GF-D8 (cell line): ENCODE results near the gene FYB1.
"Not testable (repeated sequence)": the region's sequence is repeated elsewhere in the genome, so short reads cannot be mapped to it uniquely, and the experiment has no call there.

Source experiments
- DNase-seq: peaks from one replicate; lab custom pipeline; 2025; lab: John Stamatoyannopoulos, UW

FYB1 gene

DNA sequence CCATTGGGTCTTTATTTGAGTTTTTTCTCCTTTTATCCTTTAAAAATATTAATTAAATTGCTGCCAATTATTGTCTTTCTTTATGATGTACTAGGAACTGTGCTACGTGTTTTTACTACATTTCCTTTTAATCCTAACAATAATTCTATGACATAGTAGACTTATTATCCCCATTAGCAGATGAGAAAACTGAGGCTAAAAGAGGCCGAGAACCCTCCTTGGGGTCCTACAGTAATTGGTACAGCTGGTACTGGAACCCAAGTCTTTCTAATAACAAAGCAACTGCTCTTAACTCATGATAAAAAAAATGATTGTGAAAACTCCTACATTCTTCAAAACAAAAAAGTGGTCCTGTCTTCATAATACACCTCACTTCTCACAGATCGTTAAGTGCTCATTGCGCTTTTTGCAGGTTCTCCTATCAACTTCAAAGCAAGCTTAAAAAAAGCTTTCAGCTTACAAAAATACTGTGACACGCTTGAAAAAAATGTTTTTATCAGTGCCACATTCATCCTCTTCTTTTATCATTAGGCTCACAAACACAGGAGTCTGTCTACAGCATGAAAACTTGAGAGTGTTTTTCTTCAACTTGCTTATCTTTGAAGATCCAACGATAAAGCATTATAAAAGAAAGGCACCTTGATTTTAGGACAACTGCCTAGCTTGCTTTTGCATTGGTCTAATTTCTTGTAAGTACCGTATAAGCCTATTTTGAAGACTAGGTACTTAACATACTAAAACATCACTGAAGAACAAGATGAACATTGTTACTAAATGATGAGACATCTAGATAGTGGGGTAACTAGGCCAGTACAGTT, 32.4 kb downstream of the FYB1 start:
- DNase-seq: no peak

DNA sequence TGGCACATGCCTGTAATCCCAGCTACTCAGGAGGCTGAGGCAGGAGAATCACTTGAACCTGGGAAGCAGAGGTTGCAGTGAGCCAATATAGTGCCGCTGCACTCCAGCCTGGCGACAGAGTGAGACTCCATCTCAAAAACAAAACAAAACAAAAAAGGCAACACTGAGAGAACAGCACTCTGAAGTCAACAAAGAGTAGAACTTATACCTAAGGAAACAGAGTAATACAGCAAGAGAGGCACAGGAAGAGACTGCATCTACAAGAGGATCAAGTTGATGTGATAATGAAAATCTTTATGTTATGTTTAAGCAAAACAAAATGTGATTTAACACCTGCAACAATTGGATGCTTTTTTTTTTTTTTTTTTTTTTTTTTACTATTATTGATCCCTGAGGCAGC, 33.1 kb downstream of the FYB1 start:
- DNase-seq: no peak

DNA sequence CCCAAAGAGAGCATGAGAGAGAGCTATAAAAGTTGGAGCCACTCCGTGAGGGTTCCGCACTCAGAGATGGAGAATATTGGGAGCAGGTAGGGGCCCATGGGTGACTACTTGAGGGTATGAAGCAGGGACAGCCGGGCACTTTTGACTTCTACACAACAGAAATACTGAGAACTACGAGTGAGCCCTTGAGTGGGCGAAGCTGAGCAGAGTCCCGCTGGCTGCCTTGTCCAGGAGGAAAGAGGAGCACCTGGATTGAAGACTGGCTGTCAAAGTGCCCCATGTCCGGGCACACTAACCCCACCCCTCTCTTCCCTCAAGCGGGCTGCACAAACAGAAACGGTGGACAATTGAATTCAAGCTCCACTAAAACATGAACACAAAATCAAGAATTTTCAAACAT, 33.6 kb downstream of the FYB1 start:
- no peak for DNase-seq

DNA sequence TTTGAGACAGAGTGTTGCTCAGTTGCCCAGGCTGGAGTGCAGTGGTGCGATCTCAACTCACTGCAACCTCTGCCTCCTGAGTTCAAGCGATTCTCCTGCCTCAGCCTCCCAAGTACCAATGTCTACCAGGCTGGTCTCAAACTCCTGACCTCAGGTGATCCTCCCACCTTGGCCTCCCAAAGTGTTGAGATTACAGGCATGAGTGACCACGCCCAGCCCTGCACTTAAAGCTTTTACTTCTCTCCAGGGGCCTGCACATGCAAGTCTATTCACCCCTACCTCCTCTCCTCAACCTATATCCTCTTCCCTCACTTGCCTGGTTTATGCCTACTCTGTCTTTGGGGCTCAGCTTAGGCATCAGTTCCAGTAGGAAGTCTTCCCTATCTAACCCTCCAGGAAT, 39.8 kb downstream of the FYB1 start:
- DNase-seq: not testable (repeated sequence)

DNA sequence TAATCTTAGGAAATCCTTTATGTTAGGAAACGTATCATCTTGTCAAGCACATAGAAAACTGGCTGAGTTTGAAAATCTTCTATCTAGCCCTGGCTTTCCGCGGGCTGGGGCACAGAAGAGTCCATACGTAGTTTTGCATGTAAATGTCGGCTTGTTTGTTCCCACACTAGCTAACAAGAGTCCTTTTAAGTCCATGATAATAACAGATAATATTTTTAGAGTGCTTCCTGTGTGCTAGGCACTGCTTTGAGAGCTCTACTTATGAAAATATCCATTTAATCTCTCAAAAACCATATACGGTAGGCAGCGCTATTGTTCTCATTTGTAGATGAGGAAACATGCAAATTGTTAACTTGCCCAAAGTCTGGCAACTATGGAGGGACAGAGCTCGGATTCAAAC, 40.5 kb downstream of the FYB1 start:
- no peak for DNase-seq

DNA sequence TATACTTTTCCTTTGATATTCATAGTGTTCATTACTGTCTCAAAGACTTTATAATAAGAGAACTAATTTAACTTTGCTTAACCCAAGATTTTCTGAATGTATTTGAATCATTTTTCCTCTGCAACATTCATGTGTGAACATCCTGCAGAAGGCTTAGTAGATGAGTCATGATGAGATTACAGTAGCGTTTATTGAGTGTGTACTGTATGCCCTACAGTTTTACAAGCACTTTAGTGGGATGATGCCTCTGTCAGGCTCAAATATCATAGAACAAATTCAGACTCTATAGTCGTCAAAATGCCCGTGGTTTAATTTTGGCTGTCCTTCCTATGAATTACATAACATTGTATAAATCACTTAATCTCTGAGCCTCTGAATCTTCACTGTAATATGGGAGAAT, 41.2 kb downstream of the FYB1 start:
- peak; percentile 29 for DNase-seq

DNA sequence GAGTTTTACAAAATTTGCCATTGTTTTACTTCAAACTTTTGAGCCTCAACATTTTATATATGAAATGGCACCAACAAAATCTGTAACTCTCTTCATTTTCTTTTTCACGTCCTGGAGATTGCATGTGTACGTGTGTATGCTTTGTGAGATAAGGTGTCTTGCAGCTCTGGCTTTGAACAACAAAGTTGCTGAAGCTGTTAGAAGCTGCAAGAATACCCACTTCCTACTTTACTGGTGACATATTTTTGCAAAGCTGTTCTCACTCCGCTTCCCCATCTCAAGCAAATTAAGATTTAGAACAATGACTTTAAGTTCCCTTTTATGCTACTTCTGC, 41.8 kb downstream of the FYB1 start:
- peak; percentile 86 for DNase-seq

DNA sequence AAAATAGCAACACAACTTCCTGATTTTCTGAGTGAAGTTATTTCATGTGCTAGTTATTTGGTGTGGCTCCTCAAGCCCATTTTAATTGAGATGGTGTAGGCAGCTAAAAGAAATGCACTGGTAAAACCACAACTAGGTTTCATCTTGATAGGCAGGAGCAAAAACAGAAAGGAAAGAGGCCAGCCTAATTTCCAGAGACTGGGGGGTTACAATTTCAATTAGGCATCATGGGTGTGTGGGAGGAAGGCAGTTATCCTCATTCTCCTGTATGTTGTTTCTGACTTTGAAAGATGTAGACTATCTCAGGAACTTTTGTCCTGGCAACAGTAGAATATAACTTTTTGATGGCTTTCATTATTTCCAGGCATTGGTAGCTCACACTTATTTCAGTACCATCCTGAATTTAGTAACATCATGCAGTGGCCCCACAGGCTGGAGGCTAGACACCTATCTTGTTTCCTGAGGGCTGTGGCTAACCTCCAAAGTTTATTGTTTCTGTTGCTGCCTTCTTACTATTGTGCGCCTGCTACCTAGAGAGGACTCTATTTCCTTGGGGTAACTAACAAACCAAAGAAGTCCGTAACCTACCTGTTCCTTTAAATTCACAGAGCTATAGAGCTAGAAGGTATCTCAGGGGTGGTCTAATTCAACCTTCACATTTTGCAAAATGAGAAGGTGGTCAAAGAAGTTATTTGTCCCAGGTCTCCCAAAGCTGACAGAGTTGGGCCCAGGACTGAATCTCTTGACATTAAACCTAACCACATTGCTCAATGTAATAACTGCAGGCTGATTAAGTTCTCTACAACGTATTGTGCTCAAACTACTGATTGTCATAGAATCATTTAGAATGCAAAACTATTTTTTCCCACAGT, 42.4 kb downstream of the FYB1 start:
- DNase-seq: peak; percentile 76

DNA sequence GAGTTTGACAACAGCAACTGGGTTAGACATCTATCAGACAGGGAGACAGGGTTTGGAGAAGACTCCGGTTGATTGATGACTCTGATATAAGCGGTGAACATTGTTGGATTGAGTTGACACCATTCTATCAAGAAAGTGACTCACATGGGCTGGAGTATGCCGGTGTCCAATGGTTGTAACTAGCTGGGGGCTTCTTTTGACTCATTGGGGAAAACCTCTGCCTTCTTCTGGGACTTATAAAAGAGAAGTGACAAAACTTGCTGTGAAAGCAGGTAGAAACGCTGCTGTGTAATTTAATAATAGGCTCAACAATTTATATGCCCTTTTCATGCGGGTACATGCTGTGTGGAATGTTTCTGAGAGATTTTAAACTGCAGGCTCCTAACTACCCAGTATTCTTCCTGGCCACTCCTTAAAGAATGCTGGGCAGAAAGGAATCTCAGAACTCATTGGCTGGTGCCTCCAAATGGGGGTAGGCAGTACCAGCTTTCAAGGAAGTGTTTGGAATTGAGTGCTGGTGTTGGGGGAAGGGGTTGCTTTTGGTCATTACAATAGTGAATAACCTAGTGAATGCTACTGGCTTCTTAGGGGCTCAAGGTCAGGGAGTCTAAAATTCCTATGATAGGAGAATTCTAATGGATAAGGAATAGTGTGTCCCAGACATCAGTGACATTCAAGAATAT, 43.9 kb downstream of the FYB1 start:
- no peak for DNase-seq

DNA sequence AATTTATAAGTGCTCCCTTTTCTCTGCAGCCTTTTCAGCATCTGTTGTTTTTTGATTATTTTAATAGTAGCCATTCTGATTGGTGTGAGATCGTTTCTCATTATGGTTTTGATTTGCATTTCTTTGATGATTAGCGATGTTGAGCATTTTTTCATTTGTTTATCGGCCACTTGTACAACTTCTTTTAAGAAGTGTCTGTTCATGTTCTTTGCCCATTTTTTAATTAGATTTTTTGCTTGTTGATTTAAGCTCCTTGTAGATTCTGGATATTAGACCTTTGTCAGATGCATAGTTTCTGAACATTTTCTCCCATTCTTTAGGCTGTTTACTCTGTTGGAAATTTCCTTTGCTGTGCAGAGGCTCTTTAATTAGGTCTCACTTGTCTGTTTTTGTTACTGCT, 46.3 kb downstream of the FYB1 start:
- no peak for DNase-seq

DNA sequence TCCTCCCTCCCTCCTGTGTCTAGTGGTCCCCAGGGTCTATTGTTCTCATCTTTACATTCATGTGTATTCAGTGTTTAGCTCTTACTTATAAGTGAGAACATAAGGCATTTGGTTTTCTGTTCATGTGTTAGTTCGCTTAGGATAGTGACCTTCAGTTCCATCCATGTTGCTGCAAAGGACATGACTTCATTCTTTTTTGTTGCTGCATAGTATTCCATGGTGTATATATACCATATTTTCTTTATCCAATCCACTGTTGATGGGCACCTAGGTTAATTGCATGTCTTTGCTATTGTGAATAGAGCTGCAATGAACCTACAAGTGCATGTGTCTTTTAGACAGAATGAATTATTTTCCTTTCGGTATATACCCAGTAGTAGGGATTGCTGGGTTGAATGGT, 46.8 kb downstream of the FYB1 start:
- DNase-seq: no peak

DNA sequence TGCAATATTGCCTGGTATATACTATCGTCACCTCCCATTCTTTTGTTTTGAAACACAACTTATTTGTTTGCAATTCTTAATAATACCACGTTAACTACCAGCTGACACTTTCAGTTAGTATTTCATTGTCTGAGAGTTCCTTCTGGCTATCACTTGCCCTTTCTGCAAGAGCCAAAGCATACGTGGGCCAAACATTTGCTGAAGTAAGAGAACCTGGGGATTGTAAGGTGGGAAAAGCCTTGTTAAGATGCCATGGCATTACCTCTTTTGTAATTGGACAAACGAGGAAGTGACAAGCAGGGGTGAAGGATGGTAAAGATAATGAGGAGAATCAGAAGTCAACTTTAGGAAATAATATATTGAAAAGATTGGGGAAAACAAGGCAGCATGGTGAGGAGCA, 47.7 kb downstream of the FYB1 start:
- no peak for DNase-seq

DNA sequence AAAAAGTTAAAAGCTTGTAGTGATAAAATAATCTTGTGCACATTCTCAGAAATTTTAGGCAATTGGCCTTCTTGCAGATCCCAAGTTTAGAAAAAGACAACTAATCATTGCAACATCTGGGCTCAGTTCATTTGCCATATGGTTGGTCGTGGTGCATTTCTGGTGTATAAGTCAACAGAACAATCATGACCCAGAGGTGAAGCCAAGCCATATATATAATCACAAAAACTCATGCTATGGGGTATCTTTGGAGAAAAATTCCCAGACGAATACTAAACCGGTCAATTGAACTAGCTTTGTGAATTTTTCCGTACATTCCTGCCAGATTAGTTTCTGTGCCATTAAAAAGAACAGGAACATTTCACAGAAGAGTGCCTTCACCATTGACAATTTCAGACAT, 50.3 kb downstream of the FYB1 start:
- DNase-seq: no peak

DNA sequence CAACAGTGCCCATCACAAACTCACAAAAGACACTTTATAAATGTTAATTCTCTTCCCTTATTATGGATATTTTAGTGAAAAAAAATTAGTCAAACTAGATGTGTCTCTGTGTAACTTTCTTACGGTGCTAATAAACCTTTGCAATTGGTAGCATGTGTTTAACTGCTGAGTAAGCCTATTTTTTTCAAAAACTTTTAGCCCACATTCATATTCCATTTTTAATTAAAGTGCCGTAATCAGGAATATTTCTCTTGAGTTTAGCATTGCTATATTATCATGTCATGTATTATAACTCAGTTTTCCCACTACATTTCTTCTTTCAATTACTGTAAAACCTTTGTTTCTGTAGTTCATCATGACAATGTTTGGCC, 51.4 kb downstream of the FYB1 start:
- DNase-seq: no peak

DNA sequence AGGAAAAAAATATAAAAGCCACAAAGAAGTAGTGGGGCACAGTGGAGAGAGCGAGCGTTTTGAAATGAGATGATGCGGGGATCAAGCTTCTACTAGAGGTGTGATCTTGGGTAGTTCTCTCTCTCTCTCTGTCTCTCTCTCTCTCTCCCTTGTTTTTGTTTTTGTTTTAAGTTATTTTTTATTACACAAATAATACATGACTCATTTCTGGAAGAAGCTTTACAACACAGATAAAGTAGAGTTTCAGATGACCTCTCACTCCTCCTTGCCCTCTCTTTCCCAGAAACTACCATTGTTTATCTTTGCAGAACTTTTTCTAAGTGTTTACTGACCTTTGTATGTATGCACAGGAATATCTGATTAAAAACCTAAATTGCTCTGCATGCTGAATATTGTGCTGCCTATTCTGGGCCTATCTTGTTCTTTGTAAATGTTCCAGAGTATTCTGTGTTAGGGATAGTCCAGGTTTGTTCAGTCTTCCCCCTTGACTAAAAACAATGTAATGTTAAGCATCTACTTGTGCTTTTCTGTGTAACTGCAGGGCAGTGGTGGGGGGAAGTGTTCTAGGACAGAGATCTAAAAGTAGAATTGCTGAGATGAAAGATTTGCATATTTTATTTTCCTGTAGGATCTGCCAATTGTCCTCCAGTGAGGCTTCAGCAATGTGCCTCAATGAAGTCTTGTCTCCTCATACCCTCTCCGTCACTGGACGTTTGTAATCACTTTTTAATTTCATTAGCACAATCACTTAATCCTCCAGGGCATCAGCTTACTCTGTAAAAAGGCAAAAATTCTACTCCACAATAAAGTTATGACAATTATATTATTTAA, 52.0 kb downstream of the FYB1 start:
- DNase-seq: no peak

DNA sequence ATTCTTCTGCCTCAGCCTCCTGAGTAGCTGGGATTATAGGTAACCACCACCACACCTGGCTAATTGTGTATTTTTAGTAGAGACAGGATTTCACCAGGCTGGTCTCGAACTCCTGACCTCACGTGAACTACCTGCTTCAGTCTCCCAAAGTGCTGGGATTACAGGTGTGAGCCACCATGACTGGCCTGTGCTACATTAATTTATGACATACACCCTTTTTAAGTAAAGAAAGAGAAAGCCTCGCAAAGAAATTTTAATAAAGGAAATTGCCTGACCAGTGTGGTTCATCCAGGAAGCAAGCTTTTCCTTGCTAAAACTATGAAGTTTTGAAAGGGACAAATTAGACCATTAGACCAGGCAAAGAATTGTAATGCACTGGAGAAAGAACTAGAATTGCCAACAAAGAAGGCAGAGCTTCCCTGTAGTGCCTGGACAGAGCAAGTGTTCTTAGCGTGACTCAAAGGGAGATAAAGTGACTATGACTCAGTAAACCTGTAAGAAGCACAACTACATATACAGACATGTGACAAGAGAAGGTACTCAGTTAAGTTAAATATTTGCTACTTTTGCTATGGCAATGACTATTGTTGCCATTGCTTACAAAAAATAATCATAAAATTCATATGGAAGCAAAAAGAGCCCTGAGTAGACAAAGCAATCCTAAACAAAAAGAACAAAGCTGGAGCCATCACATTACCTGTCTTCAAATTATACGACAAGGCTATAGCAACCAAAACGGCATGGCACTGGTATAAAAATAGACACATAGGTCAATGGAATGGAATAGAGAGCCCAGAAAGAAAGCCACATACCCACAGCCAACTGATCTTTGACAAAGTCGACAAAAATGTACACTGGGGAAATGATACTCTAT, 54.6 kb downstream of the FYB1 start:
- peak; percentile 11 for DNase-seq

DNA sequence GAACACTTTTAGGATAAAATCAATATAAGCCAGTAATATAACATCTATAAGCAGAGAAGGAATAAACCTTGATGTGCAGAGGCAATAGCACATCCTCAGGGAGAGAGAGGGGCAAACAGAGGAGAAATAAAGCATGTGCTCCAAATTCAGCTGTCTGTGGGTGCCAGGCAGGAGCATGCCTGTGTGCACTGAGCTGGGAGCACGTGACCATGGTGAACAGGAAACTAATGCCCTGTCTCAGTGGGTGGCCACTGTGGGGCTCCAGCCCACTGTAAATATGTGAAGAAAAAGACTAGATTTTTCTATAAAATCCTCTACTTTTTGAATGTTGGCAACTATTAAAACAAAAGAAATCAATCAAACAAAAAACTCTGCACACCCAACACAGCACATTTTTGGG, 55.3 kb downstream of the FYB1 start:
- peak; percentile 27 for DNase-seq

DNA sequence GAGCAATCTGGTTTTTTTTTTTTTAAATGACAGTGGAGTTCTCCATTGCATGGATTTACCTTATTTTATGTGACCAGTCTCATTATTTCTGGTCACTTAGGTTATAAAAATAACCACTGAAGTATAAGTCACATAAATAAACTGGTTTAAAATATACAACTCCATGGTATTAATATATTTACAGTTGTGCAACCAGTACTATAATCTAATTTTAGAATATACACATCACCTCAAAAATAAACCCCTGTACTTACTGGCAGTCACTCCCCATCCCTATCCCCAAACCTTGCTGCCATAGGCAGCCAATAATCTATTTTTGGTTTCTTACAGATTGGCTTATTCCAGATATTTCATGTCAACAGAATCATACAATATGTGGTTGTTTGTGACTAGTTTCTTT, 57.8 kb downstream of the FYB1 start:
- DNase-seq: no peak

DNA sequence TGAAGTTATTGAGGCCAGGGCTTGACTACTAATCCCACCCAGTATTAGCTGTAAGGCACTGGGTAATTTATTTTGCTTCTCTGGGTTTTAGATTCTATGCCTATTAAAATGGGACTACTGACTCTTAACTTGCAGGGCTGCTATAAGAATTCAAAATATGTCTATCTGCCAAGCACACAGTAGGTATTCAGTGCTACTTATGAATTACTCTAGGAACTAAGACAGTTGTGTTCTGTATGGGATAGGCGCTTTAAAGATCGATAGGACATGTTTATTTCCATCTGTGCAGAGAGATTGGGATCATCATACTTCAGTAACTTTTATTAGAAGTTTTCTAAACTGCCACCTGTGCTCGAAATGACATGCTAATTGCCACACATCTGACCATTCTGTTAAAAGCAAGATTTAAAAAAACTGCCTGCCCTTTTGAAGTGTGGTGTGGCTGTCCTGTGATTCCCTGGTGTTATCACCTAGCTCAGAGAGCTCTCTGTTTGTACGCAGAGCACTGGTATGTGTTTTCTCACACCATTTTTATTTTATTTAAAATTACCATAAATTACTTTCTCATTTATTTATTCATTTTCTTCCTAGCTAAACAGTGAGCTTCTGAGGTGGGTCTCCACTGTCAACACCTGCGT, 58.7 kb downstream of the FYB1 start:
- no peak for DNase-seq

DNA sequence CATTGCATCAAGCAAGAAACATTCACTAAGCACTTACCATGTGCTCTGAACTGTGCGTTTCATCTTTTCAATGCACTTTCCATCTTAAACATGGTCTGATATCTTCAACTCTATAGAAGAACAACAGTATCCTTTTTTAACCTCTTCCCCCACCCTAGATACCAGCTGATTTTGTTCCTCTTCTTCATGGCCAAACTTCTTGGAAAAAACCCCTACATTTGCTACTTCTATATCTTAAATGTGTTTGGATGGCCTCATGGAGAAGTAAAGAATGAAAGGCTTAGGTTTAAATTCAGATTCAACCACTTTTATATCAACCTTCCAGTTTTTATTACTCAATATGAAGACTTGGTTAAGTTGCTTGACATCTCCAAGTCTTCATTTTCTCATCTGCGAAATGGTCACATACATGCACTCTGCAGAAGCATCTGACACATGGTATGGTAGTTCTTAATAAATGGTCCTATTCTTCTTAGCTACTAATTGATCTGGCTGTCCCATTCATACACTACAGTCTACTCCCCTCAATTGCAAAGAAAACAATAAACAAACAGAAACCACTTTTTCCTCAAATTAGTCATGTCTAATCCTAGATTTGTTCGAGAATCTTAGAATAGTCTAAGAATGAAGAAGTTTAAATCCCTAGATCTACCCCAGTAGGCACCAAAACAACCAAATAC, 59.4 kb downstream of the FYB1 start:
- no peak for DNase-seq
